GM04503 (cell line): ENCODE data around the gene CMSS1.

ENCODE experiments used
- DNase-seq: peaks from one replicate; pipeline ENCODE4 v3.0.0-alpha.2; 2012; ENCODE audit warnings: low read depth

CMSS1 gene

DNA sequence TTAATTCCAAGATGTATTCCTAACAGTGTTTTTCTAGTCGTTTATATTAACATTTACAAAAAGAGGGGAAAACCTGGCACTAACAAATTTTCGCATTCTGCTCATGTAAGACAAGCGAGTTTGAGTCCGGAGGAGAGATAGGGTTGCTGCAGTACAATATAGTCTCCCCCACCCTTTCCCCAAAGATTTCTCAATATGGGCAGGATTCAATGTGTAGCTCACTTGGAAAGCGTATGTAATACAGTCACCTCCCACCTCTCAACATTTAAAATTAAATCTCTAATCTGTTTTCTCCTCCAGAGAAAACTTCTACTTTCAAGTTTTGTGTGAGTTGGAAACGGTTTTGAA is 57.9 kb downstream of the CMSS1 start:
- no peak for DNase-seq

DNA sequence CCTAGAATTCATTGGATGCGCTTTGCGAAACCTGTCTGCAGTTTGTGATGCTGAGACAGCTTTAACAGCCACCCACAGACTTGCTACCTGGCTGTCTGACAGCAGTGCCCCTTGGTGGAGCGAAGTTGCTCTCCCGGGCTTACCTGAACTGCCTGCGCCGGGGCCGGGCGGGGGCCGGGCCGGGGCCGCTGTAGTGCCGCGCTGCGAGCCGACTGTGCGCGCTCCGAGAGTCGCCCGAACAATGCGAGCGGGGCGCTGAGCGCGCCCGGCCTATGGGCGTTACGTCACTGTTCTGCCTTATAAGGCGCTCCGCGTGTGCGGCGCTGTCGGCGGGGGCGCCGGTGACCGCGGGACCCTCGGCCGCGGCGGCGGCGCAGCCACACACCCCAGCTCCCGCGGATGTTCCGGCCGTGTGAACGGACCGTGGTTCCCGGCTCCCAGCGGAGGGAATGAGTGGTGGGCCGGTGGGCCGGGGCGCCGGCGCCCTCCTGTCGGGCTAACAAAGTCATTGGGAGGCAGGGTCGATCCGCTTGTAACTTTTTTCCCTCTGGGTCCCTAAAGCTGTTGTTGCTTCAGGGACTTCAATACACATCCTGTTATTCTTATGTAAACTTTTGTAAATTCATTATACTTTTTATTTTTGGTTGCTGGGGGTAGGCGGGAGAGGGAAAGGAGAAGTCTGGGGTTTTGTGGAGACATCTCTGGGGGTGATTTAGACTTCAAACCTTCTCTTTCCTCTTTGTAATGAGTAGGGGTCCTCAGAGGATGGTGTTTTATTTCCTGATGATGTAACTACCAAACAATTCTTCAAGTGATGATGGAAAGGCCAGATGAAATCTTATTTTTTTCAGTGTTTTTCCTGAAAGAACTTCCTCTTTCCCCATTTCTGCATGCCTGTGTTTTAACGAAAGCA is 58.5 kb downstream of the CMSS1 start:
- no peak for DNase-seq

DNA sequence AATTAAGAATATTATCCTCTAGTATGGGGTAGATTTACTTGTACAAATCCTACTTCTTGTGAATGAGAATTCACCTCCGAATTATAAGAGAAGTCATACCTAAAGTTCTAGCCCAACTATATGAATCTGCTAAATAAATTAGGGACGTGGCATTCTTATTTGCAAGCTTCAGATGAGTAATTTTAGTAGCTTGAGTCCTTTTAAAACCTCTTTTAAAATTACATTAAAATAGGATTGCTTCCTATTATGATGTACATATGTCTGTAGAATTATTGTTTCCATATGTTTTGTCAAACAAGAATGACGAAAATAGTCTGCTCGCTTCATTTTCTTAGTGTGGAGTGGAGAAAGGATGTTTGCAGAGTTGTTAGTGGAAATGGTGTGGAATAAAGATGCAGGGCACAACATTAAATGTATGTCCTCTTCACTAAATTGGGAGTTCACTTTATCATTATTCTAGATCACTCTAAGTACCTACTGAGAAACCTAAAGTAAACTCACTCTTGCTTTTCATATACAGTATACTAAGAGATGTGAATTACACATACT is 59.4 kb downstream of the CMSS1 start:
- no peak for DNase-seq

DNA sequence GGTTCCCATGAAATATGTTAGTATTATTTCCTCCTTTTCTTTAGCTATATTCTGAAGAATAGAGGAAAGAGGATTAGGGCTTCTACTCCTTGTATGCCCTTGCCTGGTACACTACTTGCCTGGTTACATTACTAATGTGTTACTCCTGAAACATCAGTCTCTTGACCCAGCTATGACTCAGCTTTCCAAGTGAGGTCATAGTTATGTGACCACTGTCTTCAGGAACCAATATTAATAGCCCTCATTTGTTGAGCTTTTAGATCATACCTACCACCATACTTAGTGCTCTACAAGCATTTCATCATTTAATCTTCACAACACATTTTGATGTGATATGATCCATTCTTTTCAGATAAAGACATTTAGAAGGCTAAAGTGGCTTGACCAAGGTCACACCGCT is 60.3 kb downstream of the CMSS1 start:
- no peak for DNase-seq

DNA sequence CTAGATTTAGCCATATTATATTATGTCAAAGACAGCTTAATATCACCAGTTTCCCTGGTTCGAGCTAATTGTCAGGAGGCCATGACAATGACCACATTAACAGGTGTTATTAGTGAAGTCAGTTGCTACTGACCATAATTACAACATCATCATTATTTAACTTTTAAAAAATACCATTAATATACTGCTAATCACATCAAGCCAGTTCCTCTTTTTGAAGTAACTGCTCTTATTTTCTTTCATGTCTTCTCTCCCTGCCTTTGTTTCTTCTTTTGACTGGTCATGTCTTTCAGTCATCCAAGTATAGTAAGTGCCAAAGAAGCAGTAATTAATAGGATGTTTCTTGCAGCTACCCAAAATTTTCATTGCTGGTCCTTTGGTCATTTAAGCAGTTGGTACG is 61.6 kb downstream of the CMSS1 start:
- no peak for DNase-seq

DNA sequence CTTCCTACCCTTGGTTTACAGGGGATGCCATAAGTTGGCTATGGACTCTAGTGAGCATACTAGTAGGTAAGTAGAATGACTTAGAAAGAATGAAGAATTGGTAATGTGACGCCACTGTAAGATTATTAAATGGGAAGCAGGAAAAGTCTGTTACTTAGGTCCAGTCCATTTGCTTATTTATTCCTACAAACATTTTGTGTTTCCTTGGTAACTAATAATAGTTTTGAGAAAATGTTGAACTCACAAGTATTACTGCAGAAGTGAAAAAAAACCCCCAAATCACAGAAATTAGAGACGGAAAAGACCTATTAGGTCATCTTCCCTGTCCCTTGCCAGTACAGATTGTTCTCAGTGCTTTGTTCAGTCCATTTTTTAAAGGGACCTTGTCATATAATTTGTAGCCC is 63.5 kb downstream of the CMSS1 start:
- no peak for DNase-seq

DNA sequence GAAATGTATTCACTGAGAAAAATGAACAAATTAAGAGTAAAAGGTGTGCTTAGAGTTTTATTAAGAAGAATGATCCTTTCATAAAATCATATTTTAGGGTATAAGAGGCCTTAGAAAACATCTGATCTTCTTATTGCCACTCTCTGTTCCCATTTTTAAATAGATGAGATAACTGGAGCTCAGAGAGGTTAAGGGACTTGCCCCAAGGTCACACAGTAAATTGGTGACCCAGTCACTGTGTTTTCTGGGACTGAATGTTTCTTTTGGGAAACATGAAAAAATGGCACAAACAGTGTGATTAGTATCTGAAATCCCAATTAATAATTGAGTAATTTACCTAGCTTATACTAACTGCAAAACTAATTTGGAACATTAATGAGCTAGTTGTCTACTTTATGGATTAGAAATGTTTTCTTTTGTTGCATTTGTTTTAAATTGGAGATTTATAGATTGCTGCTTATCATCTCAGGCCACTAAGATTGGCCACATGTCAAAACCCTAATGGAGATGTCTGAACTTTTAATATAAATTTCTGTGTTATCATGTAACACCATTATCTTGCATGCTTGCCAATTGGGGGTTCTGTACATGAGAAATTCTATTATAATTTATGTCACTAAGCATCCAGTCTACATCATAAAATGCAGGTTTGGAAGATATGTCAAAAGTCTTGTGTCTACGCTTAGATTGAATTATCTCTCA is 64.9 kb downstream of the CMSS1 start:
- no peak for DNase-seq

DNA sequence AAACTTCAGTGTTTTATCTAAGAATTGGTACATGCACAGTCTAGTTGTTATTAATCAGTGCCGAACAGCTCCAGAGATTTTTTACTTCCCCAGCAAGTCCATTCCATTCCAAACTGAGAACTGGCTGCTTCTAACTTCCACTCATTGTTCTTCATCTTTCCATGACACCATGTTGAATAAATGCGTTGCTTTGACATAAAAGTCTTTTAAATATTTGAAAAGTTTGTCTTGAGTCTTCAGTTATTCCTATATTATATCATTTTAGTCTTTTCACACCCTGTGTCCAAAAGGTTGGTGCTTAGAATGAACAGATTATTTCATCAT is 65.4 kb downstream of the CMSS1 start:
- no peak for DNase-seq

DNA sequence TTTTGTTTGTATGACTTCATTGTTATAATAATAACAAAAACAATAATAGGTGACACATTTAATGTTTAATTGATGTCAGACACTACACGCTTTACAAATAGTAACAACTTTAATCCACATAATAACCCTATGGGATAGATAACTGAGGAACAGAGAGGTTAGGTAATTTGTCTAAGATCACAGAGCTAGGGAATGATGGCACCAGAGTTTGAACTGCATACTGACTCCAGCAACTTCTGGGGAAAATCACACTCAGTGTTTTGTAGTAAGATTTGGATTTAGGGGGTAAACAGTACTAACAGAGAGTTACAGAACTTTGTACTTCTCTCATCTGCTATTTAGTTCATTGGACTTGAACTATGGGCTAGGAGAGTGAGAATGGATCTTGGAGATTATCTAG is 66.0 kb downstream of the CMSS1 start:
- no peak for DNase-seq

DNA sequence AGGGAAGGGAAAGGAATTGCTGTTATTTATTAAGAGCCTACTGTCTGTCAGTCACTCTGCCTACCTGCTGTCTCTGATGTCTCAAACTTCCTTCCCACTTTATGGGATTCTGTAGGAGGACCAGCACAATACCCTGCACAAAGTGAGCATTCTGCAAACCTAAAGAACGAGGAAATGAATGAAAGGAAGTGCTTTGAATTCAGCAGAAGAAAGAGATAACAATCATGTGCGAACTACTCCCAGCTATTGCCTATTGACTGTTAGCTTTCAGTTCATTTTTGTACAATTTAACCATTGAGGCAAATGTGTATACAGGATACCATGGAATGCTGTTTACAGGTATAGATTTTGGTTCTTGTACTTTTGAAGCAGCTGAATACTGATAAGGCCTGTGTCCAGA is 66.8 kb downstream of the CMSS1 start:
- DNase-seq, result no peak

DNA sequence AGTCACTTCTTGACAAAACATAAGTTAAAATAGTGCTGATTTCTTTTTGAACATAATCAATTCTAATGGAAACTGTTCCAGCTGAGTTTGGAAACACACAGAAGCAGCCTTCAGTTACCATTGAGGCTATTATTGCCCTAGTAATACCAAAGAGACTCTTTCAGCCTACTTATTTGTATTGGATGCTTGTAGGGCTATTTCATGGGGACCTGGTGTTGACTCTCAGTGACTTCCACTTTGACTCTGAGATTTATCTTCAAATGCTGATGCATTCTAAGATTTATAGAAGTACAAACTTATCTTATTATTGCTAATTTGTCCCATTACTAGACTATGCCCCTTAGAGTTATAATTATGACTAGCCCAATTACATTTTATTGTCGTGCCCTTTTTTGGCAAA is 67.4 kb downstream of the CMSS1 start:
- DNase-seq, result no peak

DNA sequence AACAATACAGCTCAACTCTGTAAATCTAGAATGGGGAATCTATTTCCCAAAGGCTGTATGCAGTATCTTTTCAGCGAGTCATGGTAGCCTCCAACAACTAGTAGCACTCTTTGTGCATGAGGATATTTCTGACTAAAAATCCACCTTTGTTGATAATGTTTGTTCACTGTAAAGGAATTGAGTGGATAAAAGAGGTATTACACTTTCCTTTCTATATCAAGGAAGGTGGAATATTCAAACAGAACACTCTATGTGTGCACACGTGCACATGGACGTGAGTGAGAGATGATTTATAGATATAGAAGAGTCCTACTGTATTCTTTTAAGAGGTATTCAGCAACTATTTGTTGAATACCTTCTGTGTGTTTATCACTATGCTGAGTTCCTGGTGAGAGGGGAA is 68.2 kb downstream of the CMSS1 start:
- DNase-seq, result no peak

DNA sequence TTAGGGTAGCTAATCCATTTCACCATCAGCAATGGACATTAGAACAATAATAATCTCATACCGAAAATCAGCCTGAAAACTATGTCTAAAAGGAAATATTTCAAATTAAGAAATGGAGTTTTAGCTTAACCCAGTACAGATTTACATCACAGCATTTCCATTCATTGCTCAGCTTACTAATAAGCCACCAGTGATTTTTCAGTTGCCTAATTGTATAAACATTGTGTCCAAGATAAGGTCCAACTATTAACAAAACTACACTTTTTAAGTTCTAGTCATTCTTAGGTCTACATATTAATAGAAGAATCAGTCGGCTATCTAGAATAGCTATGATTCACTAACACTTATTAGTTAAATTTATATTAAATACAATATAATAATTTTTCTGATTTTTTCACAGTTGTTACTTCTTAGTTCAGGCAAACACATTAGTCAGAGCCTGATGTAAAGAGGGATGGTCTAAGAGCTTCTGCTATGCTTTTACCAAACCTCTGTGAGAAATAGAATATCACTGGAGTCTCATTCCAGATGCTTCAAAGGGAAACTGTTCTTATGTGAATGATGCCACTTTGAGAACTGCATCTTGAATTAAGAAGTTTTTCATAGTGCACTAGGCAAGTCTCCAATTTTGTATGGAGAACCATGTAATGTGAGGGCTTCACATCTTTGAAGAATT is 74.1 kb downstream of the CMSS1 start:
- DNase-seq, result no peak

DNA sequence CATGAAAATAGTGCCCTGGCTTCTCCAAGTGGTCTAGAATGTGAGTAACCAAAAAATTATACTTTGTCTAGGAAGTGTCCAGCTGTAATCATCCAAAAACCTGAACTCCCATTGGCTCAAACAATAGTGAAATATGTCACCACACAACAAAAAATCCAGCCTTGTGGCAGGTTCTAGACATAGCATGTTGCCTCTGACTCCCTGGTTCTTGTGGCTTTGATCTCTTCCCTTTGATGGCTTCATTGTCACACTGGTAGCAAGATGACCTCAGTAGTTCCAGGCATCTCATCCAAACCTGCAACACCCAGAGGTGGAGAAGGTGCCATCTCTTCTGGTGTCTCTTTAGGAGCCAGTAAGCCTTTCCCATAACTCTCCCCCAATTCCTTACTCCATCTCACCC is 74.7 kb downstream of the CMSS1 start:
- DNase-seq, result no peak

DNA sequence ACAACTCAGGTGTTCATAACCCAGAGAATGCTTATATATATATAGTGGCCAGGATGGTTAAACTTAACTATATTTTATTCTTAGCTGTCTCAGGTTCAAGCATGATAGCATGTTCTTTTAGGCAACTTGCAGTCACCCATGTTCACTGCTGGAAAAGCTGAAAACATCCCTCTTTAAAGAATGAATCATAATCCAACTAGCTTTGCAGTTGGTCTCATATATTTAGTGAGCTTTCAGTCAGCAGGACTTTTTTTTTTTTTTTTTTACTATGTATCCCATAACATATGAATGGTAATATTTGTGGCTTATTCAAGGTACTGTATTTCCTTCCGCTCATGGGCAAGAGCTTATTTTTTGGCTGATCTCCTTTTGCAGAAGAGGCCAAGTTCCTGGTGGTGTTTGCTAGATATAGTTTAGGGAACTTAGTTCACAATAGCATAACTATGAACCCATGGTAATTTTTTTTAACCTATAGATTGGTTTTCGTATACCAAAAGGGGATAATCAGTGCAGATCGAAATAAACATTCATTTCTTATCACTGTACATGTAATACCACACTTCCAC is 77.6 kb downstream of the CMSS1 start:
- no peak for DNase-seq

DNA sequence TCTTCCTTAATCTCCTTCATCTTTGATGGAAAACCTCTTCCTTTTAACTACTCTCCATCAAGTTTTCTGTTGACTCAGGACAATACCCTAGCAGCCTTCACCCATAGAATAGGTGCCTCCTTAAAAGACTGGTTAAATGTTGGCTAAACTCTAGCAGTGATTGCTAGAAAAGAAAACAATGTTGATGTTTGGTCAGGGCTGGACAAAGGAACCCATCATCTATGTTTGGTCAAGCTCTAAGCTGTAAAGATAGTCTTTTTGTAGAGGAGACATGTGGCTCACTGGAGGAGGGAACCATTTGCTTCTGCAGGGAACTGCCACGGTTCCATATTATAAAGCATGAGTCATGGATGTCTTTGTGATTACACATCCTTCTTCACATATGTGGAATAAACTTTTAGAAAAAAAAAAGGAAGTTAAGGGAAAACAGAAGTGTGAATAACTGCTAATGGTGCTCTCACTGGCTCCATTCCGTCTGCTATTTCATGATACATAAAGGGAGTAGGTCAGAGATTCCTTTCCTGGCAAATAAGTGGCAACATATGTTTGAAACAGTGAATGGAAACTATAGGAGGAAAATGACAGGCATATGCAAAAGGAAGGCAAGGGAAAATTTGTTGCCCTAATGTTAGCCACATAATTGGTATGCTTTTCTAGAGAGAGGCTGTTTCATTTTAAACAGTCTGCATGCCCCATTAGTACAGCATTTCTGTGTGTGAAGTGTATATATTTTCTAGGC is 78.2 kb downstream of the CMSS1 start:
- peak; percentile 69 for DNase-seq

DNA sequence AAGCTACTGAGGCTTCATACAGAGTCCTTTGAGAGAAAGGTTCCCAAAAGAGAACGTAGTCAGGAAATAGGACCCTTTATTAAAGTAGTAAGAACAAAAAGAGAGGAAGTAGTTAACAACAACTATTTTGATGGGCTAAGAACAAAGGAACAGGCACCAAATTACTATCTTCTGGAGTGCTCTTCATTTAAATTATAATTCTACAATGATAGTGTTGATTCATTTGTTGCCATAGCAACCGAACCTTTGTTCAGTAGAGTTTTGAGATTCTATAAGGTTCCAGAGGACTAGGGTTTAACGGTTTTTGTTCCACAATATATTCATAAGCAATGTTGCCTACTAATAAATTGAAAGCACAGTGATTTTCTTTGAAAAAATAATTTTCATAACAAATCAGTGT is 78.8 kb downstream of the CMSS1 start:
- no peak for DNase-seq

DNA sequence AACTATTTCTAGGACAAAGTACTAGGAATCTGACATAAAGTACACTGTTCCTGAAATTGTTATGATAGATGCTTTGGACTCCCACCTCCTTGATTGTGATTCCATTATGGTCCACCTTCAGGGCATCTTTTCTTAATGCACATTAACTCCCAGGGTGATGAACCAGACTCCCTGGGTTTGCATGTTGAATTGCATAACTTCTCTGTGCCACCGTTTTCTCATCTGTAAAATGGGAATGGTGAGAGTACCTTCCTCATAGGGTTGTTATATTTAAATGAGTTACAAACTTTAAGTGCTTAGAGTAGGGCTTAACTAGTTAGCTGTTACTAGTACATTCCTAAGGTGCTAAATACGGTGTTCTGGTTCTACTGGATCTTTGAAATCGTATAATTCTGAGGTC is 81.9 kb downstream of the CMSS1 start:
- no peak for DNase-seq

DNA sequence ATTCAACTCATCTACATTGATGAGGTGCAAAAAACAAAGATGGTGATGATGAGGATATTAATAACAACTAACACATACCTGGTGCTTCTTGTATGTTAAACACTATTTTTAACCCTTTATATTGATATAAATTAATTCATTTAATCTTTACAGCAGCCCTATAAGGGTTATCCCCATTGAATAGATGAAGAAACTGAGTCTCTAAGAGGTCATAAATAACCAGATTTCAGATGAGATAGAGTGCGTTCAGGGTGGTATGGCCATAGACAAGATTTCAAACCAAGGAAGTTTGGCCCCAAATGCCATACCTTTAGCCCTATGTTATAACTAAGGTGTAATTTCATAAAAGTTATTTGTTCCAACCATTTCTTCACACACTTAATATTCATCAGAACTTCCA is 82.6 kb downstream of the CMSS1 start:
- no peak for DNase-seq

DNA sequence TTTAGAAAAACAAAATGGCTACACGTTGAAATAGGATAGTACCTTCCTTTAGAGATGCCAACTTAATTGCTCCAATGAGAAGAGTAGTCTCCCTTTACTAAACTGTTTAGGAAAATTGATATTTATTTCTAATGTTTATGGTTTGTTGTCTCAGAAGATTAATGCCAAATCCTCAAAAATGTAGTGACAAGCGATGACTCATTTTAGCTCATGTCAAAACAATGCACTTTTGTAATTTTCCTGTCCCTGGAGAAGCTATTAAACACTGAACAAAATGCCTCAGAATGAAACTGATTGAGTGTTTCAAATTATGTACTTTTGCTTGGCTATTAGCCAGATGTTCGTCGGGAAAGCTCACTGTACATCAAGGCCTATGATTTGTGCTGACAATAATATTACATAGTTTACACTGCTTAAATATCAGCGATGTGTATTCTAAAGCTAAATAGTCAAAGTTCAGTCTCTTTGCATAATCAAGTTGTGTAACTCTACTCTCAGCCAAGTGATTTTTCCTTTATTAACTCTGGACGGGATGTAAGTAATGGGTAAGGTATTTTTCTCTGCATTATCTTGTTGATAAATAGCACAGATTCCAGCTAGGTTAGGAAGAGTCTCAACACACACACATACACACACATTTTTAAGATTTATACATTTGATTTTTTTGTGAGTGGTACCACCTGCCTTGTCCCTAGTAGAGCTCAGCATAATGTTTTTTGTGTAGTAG is 83.7 kb downstream of the CMSS1 start:
- DNase-seq, result peak; percentile 82

DNA sequence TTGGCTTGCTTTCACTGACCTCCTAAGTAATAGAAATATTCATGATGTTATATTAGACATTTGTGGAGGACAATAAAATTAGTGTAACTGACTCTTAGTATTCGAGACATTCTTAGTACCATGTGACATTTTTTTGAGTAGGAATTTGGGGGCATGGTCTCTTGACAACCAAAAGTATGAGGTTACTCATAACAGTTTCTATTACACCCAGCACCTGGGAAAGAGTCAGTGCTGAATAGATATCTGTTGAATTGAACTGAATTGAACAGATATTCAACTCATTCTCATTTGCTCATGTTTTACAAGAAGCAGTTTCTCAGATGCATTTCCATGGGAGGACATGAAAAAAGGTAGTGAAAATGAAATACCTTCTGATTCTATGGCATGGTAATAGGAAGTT is 84.4 kb downstream of the CMSS1 start:
- no peak for DNase-seq
